Right atrium auricular region (tissue), 2 donors: ENCODE measurements around the gene MEGF8. TPM values are rescaled to one million over a fixed set of nuclear protein-coding genes. Genes with fewer than 3 reads are reported as not detected.

Experiments used
- DNase-seq: peaks from one replicate; pipeline ENCODE4 v3.0.0-alpha.2; 2019; ENCODE audit warnings: low spot score
- H3K27ac ChIP-seq, 2 donors: fragments of 200-600 bp; sonication (generic); 1 replicate in 1 of 2; 2 replicates in 1 of 2; pipeline ENCODE4 v1.5.1; 2016 to 2019
- H3K27me3 ChIP-seq, 2 donors: fragments of 200-600 bp; sonication (generic); one replicate each; pipeline versions ENCODE4 v1.5.1 to v1.6.0; 2017 to 2019
- H3K36me3 ChIP-seq: fragments of 200-600 bp; sonication (generic); one replicate; pipeline ENCODE4 v1.5.1; 2016
- H3K4me1 ChIP-seq, 2 donors: fragments of 200-600 bp; sonication (generic); one replicate each; pipeline versions ENCODE4 v1.5.1 to v1.6.0; 2017 to 2019
- H3K4me3 ChIP-seq, 2 donors: fragments of 200-600 bp; sonication (generic); 1 replicate in 1 of 2; 2 replicates in 1 of 2; pipeline ENCODE4 v1.5.1; 2017 to 2019; ENCODE audit warnings: mild to moderate bottlenecking in 1 of 2, moderate library complexity in 1 of 2
- H3K9me3 ChIP-seq, 2 donors: fragments of 200-600 bp; sonication (generic); one replicate each; pipeline ENCODE4 v1.5.1; 2019
- CTCF ChIP-seq, 2 donors: fragments of 200-600 bp; sonication (generic); IDR thresholded peaks; one replicate each; pipeline ENCODE4 v1.5.1; 2019; ENCODE audit warnings: antibody characterized with exemption in 2 of 2
- total RNA-seq, 2 donors: library from RNA; depleted of rRNA; stranded (reverse); fragments of >200 nt; gene quantifications; one replicate each; pipeline ENCODE4 v1.1.0, GENCODE V29; 2016

Gene MEGF8
- total RNA-seq, 2 donors from 2014 or later = 24.3 to 31.2 TPM

GRCh38 chr19:42370626-42371175, 45.3 kb downstream of the MEGF8 start:
- Histone ChIP-seq H3K27me3 (no peaks in the 10 kb centered on the region), H3K27ac (no peak overlapping the region), H3K4me1 (peaks cover 0 to 14% of the 10 kb centered on the region in 2 donors), H3K36me3 (peaks cover 7% of the 10 kb centered on the region), H3K4me3 (no peak overlapping the region), H3K9me3 (no peaks in the 10 kb centered on the region)
- no peak for TF ChIP-seq CTCF (IDR thresholded peaks at IDR 0.05)
- DNase-seq = no peak

- TF ChIP-seq CTCF (IDR thresholded peaks at IDR 0.05) = no peak
Measured at GRCh38 chr19:42374826-42375376, 49.5 kb downstream of the MEGF8 start.

GRCh38 chr19:42375415-42376176, 50.2 kb downstream of the MEGF8 start:
- H3K4me3 ChIP-seq = no peak overlapping the region
- H3K27me3 ChIP-seq = no peaks in the 10 kb centered on the region
- no peaks in the 10 kb centered on the region for H3K9me3 ChIP-seq
- DNase-seq = no peak
- H3K4me1 ChIP-seq = no peaks in the 10 kb centered on the region
- H3K27ac ChIP-seq = no peak overlapping the region
- peaks cover 7% of the 10 kb centered on the region for H3K36me3 ChIP-seq
- no peak for TF ChIP-seq CTCF (IDR thresholded peaks at IDR 0.05)

More at GRCh38 chr19:42374826-42375376, 49.5 kb downstream of the MEGF8 start:
- Histone ChIP-seq H3K9me3 (no peaks in the 10 kb centered on the region), H3K36me3 (peaks cover 7% of the 10 kb centered on the region), H3K27me3 (no peaks in the 10 kb centered on the region), H3K4me3 (no peak overlapping the region), H3K27ac (no peak overlapping the region), H3K4me1 (no peaks in the 10 kb centered on the region)
- no peak for DNase-seq

GRCh38 chr19:42376177-42376555, 50.7 kb downstream of the MEGF8 start:
- no peak overlapping the region for H3K4me3 ChIP-seq
- no peak overlapping the region for H3K27ac ChIP-seq
- H3K4me1 ChIP-seq = no peaks in the 10 kb centered on the region
- H3K36me3 ChIP-seq = peaks cover 7% of the 10 kb centered on the region
- H3K9me3 ChIP-seq = no peaks in the 10 kb centered on the region
- TF ChIP-seq CTCF (IDR thresholded peaks at IDR 0.05) = no peak
- DNase-seq = no peak
- no peaks in the 10 kb centered on the region for H3K27me3 ChIP-seq

- Histone ChIP-seq H3K4me1 (no peaks in the 10 kb centered on the region), H3K4me3 (no peak overlapping the region), H3K36me3 (peaks cover 7% of the 10 kb centered on the region), H3K9me3 (no peaks in the 10 kb centered on the region), H3K27me3 (no peaks in the 10 kb centered on the region), H3K27ac (no peak overlapping the region)
- TF ChIP-seq CTCF (IDR thresholded peaks at IDR 0.05) = no peak
- DNase-seq = no peak
Measured at GRCh38 chr19:42378225-42379215, 53.1 kb downstream of the MEGF8 start.
